Cerebellar nuclear complex (tissue), 1 donor: ENCODE data around the gene CSRP1.

ENCODE experiments used
- DNase-seq, 2 experiments: peaks; one replicate each; lab custom pipeline; 2025; lab: John Stamatoyannopoulos, UW

CSRP1 gene

GRCh38 chr1:201456499-201457309 is 50.2 kb downstream of the CSRP1 start:
- no peak for DNase-seq

DNA sequence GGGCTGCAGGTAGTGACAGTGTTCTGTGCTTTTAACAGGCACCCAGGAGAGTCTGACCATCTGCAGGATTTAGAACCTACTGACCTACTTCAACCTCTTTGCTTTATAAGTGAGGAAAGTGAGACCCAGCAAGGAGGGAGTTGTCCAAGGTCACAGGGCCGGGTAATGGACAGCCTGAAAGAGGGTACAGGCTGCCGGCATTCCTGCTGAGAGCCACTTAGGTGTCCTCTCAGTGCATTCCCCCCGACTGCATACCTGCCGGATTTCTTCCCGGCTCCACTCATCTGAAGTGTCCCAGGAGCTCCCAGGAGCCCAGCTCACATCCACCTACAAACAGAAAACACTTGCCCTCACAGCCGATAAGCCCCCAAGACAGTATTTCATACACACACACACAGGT is 51.8 kb downstream of the CSRP1 start:
- DNase-seq, result no peak

DNA sequence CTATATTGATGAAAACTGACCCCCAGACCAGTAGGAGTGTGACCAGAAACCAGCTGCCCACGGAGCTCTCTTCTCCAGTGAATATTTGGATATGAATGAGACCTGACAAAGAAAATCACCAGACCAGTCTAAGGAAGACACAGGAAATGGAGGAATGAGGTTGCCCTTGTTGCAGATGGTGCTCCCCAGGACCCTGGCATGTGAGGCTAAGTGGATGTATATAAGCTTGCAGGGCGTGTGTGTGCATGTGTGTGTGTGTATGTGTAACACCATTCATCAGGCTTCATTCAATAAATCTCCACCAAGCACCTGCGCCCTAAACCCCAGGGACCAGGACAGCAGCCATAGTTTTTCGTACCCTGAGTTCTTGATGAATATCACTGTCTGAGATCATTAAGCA is 52.3 kb downstream of the CSRP1 start:
- DNase-seq, result no peak

DNA sequence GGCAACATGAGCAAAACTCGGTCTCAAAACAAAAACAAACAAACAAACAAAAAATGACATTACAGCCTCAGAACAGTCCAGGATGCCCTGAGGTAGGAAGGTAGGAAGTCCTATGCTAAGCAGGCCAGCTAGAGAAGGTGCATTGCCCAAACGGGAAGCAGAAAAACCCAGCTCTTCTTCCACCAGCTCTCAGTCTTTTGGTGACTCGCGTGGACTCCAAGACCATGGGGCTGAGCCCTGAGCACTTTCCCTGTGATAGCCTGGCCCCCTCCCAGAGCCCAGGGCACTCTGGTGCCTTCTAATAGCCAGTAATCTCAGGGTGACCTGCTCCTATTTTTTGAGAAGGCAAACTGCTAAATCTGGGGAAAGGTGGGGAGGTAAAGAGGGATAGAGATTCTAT is 54.1 kb downstream of the CSRP1 start:
- DNase-seq, result no peak

- DNase-seq, result no peak
Observed at GRCh38 chr1:201450721-201451291, 56.1 kb downstream of the CSRP1 start.

- no peak for DNase-seq
Observed at GRCh38 chr1:201448990-201449389, 57.9 kb downstream of the CSRP1 start.

- DNase-seq, result no peak
Observed at GRCh38 chr1:201447903-201448871, 58.7 kb downstream of the CSRP1 start.

DNA sequence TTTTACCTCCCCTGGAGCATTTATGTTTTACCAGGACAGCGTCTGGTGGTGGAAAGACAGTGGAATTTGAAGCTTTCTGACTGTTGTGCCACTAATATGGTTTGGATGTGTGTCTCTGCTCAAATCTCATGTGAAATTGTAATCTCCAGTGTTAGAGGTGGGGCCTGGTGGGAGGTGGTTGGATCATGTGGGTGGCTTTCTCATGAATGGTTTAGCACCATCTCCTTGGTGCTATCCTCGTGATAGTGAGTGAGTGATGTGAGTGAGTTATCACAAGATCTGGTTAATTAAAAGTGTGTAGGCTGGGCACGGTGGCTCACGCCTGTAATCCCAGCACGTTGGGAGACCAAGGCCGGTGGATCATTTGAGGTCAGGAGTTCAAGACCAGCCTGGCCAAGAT is 61.6 kb downstream of the CSRP1 start:
- no peak for DNase-seq

- DNase-seq, result no peak
Observed at GRCh38 chr1:201444792-201445191, 62.1 kb downstream of the CSRP1 start.

DNA sequence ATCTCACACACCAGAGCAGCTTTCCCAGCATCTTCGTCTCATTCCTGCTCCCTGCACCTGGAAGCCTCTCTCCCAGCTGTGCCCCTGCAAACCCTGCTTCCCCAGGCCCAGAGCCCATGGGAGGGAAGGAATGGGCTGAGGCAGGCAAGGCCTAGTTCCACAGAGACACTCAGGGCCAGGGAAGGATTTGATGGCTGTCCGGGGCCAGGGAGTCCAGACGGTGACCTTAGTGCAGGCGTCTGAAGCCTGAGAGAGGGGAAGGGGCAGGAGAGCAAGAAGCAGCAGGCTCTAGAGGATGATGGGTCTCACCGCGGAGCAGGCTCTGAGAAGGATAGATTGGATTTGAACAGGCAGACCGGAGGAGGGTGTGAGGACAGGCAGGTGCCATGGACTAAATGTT is 63.2 kb downstream of the CSRP1 start:
- no peak for DNase-seq

DNA sequence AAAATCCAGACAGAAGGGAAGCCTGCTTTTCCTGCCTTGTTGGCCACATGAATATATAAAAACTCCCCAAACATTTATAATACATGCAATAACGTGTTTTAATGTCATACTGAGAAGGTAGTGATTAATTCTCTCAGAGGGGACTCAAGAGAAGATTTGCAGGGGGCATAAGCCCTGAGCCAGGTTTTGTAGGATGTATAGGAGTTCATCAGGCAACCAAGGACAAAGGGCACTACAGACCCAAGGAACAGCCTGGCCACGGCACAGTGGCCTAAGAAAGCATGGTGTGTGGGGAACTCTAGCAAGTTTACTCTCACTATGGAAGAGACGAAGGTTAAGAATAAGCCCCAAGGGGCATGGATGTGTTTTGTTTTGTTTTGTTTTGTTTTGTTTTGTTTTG is 70.0 kb downstream of the CSRP1 start:
- no peak for DNase-seq

DNA sequence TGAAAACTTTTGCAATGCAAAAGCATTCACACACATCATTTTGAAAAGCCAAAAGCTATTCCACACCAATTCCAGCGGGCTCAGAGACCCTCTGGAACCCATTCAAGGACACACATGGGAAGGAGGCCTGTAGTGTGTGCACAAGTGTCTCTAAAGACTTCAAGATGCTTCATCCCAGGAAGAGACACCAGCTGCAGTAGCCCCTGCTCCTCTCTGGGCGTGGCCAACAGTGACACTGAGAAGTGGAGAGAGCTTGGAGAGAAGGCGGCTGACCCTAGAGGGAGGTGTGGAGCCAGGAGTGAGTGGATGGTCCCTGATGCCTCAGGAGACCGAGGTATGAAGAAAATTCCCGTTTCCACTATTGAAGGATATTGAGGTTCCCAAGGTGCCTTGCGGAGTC is 70.5 kb downstream of the CSRP1 start:
- no peak for DNase-seq

DNA sequence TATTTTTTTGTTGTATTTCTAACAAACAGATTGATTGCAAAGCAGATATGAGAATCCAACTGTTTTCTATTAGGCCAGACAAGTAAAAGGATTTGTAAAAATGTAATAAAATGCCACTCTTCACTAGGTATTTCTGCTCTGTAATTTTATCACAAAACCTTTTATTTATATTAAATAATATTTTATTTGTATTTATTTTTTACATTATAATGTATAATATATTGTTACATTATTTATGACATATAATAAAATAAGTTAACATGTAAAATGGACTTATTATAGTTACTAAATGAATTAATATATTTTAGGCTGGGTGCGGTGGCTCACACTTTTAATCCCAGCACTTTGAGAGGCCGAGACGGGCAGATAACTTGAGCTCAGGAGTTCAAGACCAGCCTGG is 72.7 kb downstream of the CSRP1 start:
- DNase-seq, result no peak

- no peak for DNase-seq
Observed at GRCh38 chr1:201433609-201434008, 73.3 kb downstream of the CSRP1 start.
